Lung (tissue), 12 donors: ENCODE data around the gene CCL26. TPM values are rescaled to one million over a fixed set of nuclear protein-coding genes. Genes with fewer than 3 reads are reported as not detected.

Source experiments
- ATAC-seq: fragments of 200-7000 bp; cut with Tn5 transposase; one replicate; pipeline ENCODE4 v1.9.1; 2020; ENCODE audit warnings: moderate number of reproducible peaks; ENCODE audit not compliant: insufficient read depth, low FRiP score
- DNase-seq, 3 donors: peaks; one replicate each; pipeline ENCODE4 v3.0.0-alpha.2; 2013 to 2017
- H3K27ac ChIP-seq, 2 donors: one replicate each; pipeline ENCODE4 v1.5.1; 2013; ENCODE audit warnings: mild to moderate bottlenecking in 2 of 2, moderate library complexity in 2 of 2, control low read depth in 1 of 2, inconsistent platforms in 1 of 2, low read depth in 1 of 2, low read length in 1 of 2
- H3K27me3 ChIP-seq, 3 donors: one replicate each; pipeline ENCODE4 v1.5.1; 2013; ENCODE audit warnings: low read length in 2 of 3; ENCODE audit not compliant: control insufficient read depth in 3 of 3, insufficient read depth in 3 of 3
- H3K36me3 ChIP-seq, 4 donors: one replicate each; pipeline ENCODE4 v1.5.1; 2013; ENCODE audit warnings: low read length in 4 of 4, mild to moderate bottlenecking in 1 of 4, moderate library complexity in 1 of 4; ENCODE audit not compliant: control insufficient read depth in 4 of 4, insufficient read depth in 4 of 4
- H3K4me1 ChIP-seq, 5 donors: one replicate each; pipeline ENCODE4 v1.5.1; 2013; ENCODE audit warnings: low read length in 5 of 5, mild to moderate bottlenecking in 2 of 5, moderate library complexity in 1 of 5; ENCODE audit not compliant: control insufficient read depth in 5 of 5, insufficient read depth in 5 of 5
- H3K4me3 ChIP-seq: one replicate; pipeline ENCODE4 v1.5.1; 2013; ENCODE audit warnings: mild to moderate bottlenecking, control low read depth, moderate library complexity
- H3K9ac ChIP-seq, 2 donors: one replicate each; pipeline ENCODE4 v1.5.1; 2013; ENCODE audit warnings: low read length in 2 of 2, control low read depth in 1 of 2; ENCODE audit not compliant: insufficient read depth in 1 of 2
- H3K9me3 ChIP-seq, 4 donors: one replicate each; pipeline ENCODE4 v1.5.1; 2013; ENCODE audit warnings: low read length in 3 of 4, mild to moderate bottlenecking in 1 of 4, moderate library complexity in 1 of 4; ENCODE audit not compliant: control insufficient read depth in 4 of 4, insufficient read depth in 3 of 4
- CTCF ChIP-seq: IDR thresholded peaks from 2 replicates; pipeline ENCODE4 v1.5.1; 2012; ENCODE audit warnings: mild to moderate bottlenecking; ENCODE audit errors: control extremely low read depth, extremely low read depth
- WGBS, 2 donors: extraction: QIAGEN DNeasy Blood & Tissue Kit; methylation state at CpG; one replicate each; pipeline ENCODE4 v1.1.7; 2013; 5-methylcytosine and 5-hydroxymethylcytosine counted together
- polyA plus RNA-seq, 2 donors: library from polyadenylated mRNA; stranded (reverse); fragments of 200-250 nt; gene quantifications; one replicate each; pipeline ENCODE4 v1.2.1, GENCODE V29; 2013
- total RNA-seq, 2 donors: library from RNA; depleted of rRNA in 1 of 2; stranded (reverse); fragments of >200 nt in 1 of 2; gene quantifications; one replicate each; pipeline ENCODE4 v1.2.1, GENCODE V29; 2014 to 2021
- donor health status: control.
- donor health status: control.
- donor health status: Bipolar disorder and iron deficiency.
- donor health status: healthy.
- donor health status: DM: yes; HTN: yes; CAD: no.

Gene CCL26
- total and polyA plus RNA-seq, 4 donors, result 0.94 to 2.2 TPM; not detected in 2

- ATAC-seq (no peak), DNase-seq (no peak)
- Histone ChIP-seq H3K9me3 (peaks cover 0 to 16% (median 9%) of the 10 kb centered on the region in 4 donors), H3K4me1 (no peaks in the 10 kb centered on the region), H3K27ac (no peak overlapping the region), H3K9ac (no peak overlapping the region), H3K27me3 (no peaks in the 10 kb centered on the region), H3K36me3 (no peaks in the 10 kb centered on the region), H3K4me3 (no peak overlapping the region)
- no peak for TF ChIP-seq CTCF
- 93 to 94% methylated on average over 4 of the region's 4 CpGs for WGBS, 2 donors
These were observed 34.7 kb upstream of the CCL26 start for GRCh38 chr7:75806560-75807307.

GRCh38 chr7:75804705-75805104 lies 32.7 kb upstream of the CCL26 start:
- H3K27ac ChIP-seq, result no peak overlapping the region
- H3K27me3 ChIP-seq, result no peaks in the 10 kb centered on the region
- no peak overlapping the region for H3K4me3 ChIP-seq
- WGBS, 2 donors, result 68 to 90% methylated on average over 5 of the region's 5 CpGs
- no peak for TF ChIP-seq CTCF
- ATAC-seq, result no peak
- no peak for DNase-seq
- no peak overlapping the region for H3K9ac ChIP-seq
- peaks cover 0 to 16% (median 9%) of the 10 kb centered on the region in 4 donors for H3K9me3 ChIP-seq
- H3K36me3 ChIP-seq, result no peaks in the 10 kb centered on the region
- no peaks in the 10 kb centered on the region for H3K4me1 ChIP-seq

GRCh38 chr7:75804004-75804403 lies 32.0 kb upstream of the CCL26 start:
- ATAC-seq (no peak), DNase-seq (no peak)
- Histone ChIP-seq H3K9ac (no peak overlapping the region), H3K27ac (no peak overlapping the region), H3K4me3 (no peak overlapping the region), H3K27me3 (no peaks in the 10 kb centered on the region), H3K4me1 (no peaks in the 10 kb centered on the region), H3K36me3 (no peaks in the 10 kb centered on the region), H3K9me3 (peaks cover 0 to 16% (median 9%) of the 10 kb centered on the region in 4 donors)
- WGBS, 2 donors, result 90 to 93% methylated on average over 2 of the region's 2 CpGs
- TF ChIP-seq CTCF, result no peak

GRCh38 chr7:75802552-75802821 lies 30.5 kb upstream of the CCL26 start:
- H3K27me3 ChIP-seq, result no peaks in the 10 kb centered on the region
- DNase-seq, result no peak
- no peak for TF ChIP-seq CTCF
- H3K27ac ChIP-seq, result no peak overlapping the region
- no peak for ATAC-seq
- H3K9ac ChIP-seq, result no peak overlapping the region
- no peaks in the 10 kb centered on the region for H3K36me3 ChIP-seq
- no peak overlapping the region for H3K4me3 ChIP-seq
- WGBS, 2 donors, result 89 to 92% methylated on average over 5 of the region's 5 CpGs
- H3K4me1 ChIP-seq, result no peaks in the 10 kb centered on the region
- peaks cover 0 to 12% (median 7%) of the 10 kb centered on the region in 4 donors for H3K9me3 ChIP-seq
